Immature natural killer cell (primary cell): ENCODE measurements around the gene KCNN1. TPM values are rescaled to one million over a fixed set of nuclear protein-coding genes. Genes with fewer than 3 reads are reported as not detected.

Source experiments
- DNase-seq, 3 donors: peaks; one replicate each; pipeline ENCODE4 v3.0.0; 2022; ENCODE audit warnings: mixed read lengths in 1 of 3
- H3K27ac Mint-ChIP-seq, 6 donors: one replicate each; pipeline ENCODE4 v1.8.0; 2020; ENCODE audit warnings: mixed read lengths in 6 of 6, mild to moderate bottlenecking in 5 of 6, inconsistent platforms in 4 of 6, moderate library complexity in 3 of 6
- H3K27me3 Mint-ChIP-seq, 3 donors: one replicate each; pipeline ENCODE4 v1.8.0; 2020 to 2021; ENCODE audit warnings: low read depth in 3 of 3, mild to moderate bottlenecking in 3 of 3, mixed read lengths in 3 of 3, moderate library complexity in 3 of 3, inconsistent platforms in 1 of 3
- H3K36me3 Mint-ChIP-seq, 3 donors: one replicate each; pipeline ENCODE4 v1.8.0; 2020; ENCODE audit warnings: mixed read lengths in 3 of 3, inconsistent platforms in 2 of 3, mild to moderate bottlenecking in 2 of 3
- H3K4me1 Mint-ChIP-seq, 2 donors: one replicate each; pipeline ENCODE4 v1.8.0; 2020; ENCODE audit warnings: inconsistent platforms in 2 of 2, mild to moderate bottlenecking in 2 of 2, mixed read lengths in 2 of 2, moderate library complexity in 1 of 2
- H3K4me3 Mint-ChIP-seq, 5 donors: one replicate each; pipeline ENCODE4 v1.8.0; 2020; ENCODE audit warnings: mild to moderate bottlenecking in 5 of 5, mixed read lengths in 5 of 5, inconsistent platforms in 3 of 5, moderate library complexity in 3 of 5
- H3K9me3 Mint-ChIP-seq, 6 donors: one replicate each; pipeline ENCODE4 v1.8.0; 2020; ENCODE audit warnings: mild to moderate bottlenecking in 6 of 6, mixed read lengths in 6 of 6, inconsistent platforms in 4 of 6, moderate library complexity in 3 of 6
- polyA plus RNA-seq, 3 donors: library from polyadenylated mRNA; unstranded; fragments of 300-500 nt; fragmentation: Illumina TruSeq; gene quantifications; one replicate each; pipeline ENCODE4 v1.2.3, GENCODE V29; 2021

KCNN1 gene
- polyA plus RNA-seq, 3 donors from 2014 or later, result not detected

- DNase-seq, result peak; percentile 74 to 78 (median 76)
- peak overlapping the region in 1 of 6 donors; percentile 67 for H3K27ac Mint-ChIP-seq
- H3K27me3 Mint-ChIP-seq, result no peaks in the 10 kb centered on the region
- H3K4me1 Mint-ChIP-seq, result peaks cover 6 to 11% of the 10 kb centered on the region in 2 donors
- peaks cover 0 to 3% (median 0%) of the 10 kb centered on the region in 3 donors for H3K36me3 Mint-ChIP-seq
- no peak overlapping the region for H3K4me3 Mint-ChIP-seq
- H3K9me3 Mint-ChIP-seq, result no peaks in the 10 kb centered on the region
Observed at GRCh38 chr19:17938092-17938845, 28.6 kb upstream of the KCNN1 start.

GRCh38 chr19:17942181-17942580 lies 24.7 kb upstream of the KCNN1 start:
- H3K27ac Mint-ChIP-seq, result no peak overlapping the region
- H3K9me3 Mint-ChIP-seq, result no peaks in the 10 kb centered on the region
- no peak for DNase-seq
- H3K4me1 Mint-ChIP-seq, result peaks cover 3 to 5% of the 10 kb centered on the region in 2 donors
- peaks cover 0 to 3% (median 0%) of the 10 kb centered on the region in 3 donors for H3K36me3 Mint-ChIP-seq
- H3K27me3 Mint-ChIP-seq, result peaks cover 5 to 14% (median 6%) of the 10 kb centered on the region in 3 donors
- H3K4me3 Mint-ChIP-seq, result no peak overlapping the region

GRCh38 chr19:17942582-17943273 lies 24.2 kb upstream of the KCNN1 start:
- Mint-ChIP-seq H3K27me3 (peaks cover 9 to 20% (median 10%) of the 10 kb centered on the region in 3 donors), H3K9me3 (no peaks in the 10 kb centered on the region), H3K4me1 (peaks cover 7 to 9% of the 10 kb centered on the region in 2 donors), H3K36me3 (peaks cover 0 to 3% (median 0%) of the 10 kb centered on the region in 3 donors), H3K4me3 (no peak overlapping the region), H3K27ac (no peak overlapping the region)
- DNase-seq, result no peak

- H3K36me3 Mint-ChIP-seq, result peaks cover 0 to 3% (median 0%) of the 10 kb centered on the region in 3 donors
- H3K4me3 Mint-ChIP-seq, result no peak overlapping the region
Observed at GRCh38 chr19:17943274-17944221, 23.4 kb upstream of the KCNN1 start.

GRCh38 chr19:17944301-17944700 lies 22.6 kb upstream of the KCNN1 start:
- peaks cover 0 to 3% (median 0%) of the 10 kb centered on the region in 3 donors for H3K36me3 Mint-ChIP-seq
- peaks cover 14 to 15% of the 10 kb centered on the region in 2 donors for H3K4me1 Mint-ChIP-seq
- no peak for DNase-seq
- H3K27ac Mint-ChIP-seq, result peak overlapping the region in 3 of 6 donors; percentile 18 to 41 (median 32)
- H3K9me3 Mint-ChIP-seq, result no peaks in the 10 kb centered on the region
- H3K27me3 Mint-ChIP-seq, result peaks cover 13 to 24% (median 18%) of the 10 kb centered on the region in 3 donors
- H3K4me3 Mint-ChIP-seq, result no peak overlapping the region

More at GRCh38 chr19:17943274-17944221, 23.4 kb upstream of the KCNN1 start:
- DNase-seq, result no peak
- H3K27me3 Mint-ChIP-seq, result peaks cover 10 to 21% (median 11%) of the 10 kb centered on the region in 3 donors
- H3K27ac Mint-ChIP-seq, result no peak overlapping the region
- H3K4me1 Mint-ChIP-seq, result peaks cover 8 to 9% of the 10 kb centered on the region in 2 donors
- no peaks in the 10 kb centered on the region for H3K9me3 Mint-ChIP-seq

- H3K27me3 Mint-ChIP-seq, result peaks cover 28 to 48% (median 38%) of the 10 kb centered on the region in 3 donors
- peak overlapping the region; percentile 82 to 92 (median 89) for H3K4me3 Mint-ChIP-seq
- peak overlapping the region; percentile 89 to 98 (median 94) for H3K27ac Mint-ChIP-seq
- no peaks in the 10 kb centered on the region for H3K9me3 Mint-ChIP-seq
- H3K36me3 Mint-ChIP-seq, result no peaks in the 10 kb centered on the region
- peaks cover 30 to 39% of the 10 kb centered on the region in 2 donors for H3K4me1 Mint-ChIP-seq
- no peak for DNase-seq
Observed at GRCh38 chr19:17946965-17947784, 19.7 kb upstream of the KCNN1 start.

- no peaks in the 10 kb centered on the region for H3K9me3 Mint-ChIP-seq
- peaks cover 30 to 41% of the 10 kb centered on the region in 2 donors for H3K4me1 Mint-ChIP-seq
Observed at GRCh38 chr19:17947815-17948513, 18.9 kb upstream of the KCNN1 start.

GRCh38 chr19:17948514-17948900 lies 18.4 kb upstream of the KCNN1 start:
- Mint-ChIP-seq H3K27ac (peak overlapping the region in 5 of 6 donors; percentile 36 to 92 (median 72)), H3K27me3 (peaks cover 33 to 49% (median 44%) of the 10 kb centered on the region in 3 donors), H3K4me1 (peaks cover 30 to 41% of the 10 kb centered on the region in 2 donors), H3K36me3 (no peaks in the 10 kb centered on the region), H3K4me3 (peak overlapping the region; percentile 59 to 73 (median 71)), H3K9me3 (no peaks in the 10 kb centered on the region)
- no peak for DNase-seq

More at GRCh38 chr19:17947815-17948513, 18.9 kb upstream of the KCNN1 start:
- Mint-ChIP-seq H3K27ac (peak overlapping the region in 5 of 6 donors; percentile 36 to 92 (median 72)), H3K27me3 (peaks cover 29 to 48% (median 38%) of the 10 kb centered on the region in 3 donors), H3K36me3 (no peaks in the 10 kb centered on the region), H3K4me3 (peak overlapping the region; percentile 59 to 86 (median 73))
- peak; percentile 94 to 96 (median 96) for DNase-seq

- H3K4me3 Mint-ChIP-seq, result peak overlapping the region; percentile 66 to 79 (median 73)
- H3K9me3 Mint-ChIP-seq, result no peaks in the 10 kb centered on the region
- H3K27ac Mint-ChIP-seq, result peak overlapping the region in 5 of 6 donors; percentile 72 to 92 (median 86)
- peaks cover 38 to 48% (median 48%) of the 10 kb centered on the region in 3 donors for H3K27me3 Mint-ChIP-seq
- peak in 1 of 3 donors; percentile 10 for DNase-seq
- no peaks in the 10 kb centered on the region for H3K36me3 Mint-ChIP-seq
- H3K4me1 Mint-ChIP-seq, result peaks cover 30 to 41% of the 10 kb centered on the region in 2 donors
Observed at GRCh38 chr19:17948931-17949930, 17.7 kb upstream of the KCNN1 start.

- H3K27me3 Mint-ChIP-seq, result peaks cover 39 to 48% (median 48%) of the 10 kb centered on the region in 3 donors
- no peaks in the 10 kb centered on the region for H3K36me3 Mint-ChIP-seq
- DNase-seq, result peak in 1 of 3 donors; percentile 15
- peak overlapping the region; percentile 50 to 79 (median 73) for H3K4me3 Mint-ChIP-seq
- H3K9me3 Mint-ChIP-seq, result no peaks in the 10 kb centered on the region
- peak overlapping the region in 5 of 6 donors; percentile 67 to 92 (median 86) for H3K27ac Mint-ChIP-seq
- peaks cover 30 to 41% of the 10 kb centered on the region in 2 donors for H3K4me1 Mint-ChIP-seq
Observed at GRCh38 chr19:17949956-17950309, 17.0 kb upstream of the KCNN1 start.
